Erythroblast (primary cell): ENCODE measurements around the gene ZNF460.

Source experiments
- GATA1 ChIP-seq: IDR thresholded peaks from 2 replicates; pipeline ENCODE4 v1.6.1; 2011; ENCODE audit warnings: low read depth, mild to moderate bottlenecking, control low read depth, low read length, moderate library complexity
- POLR2A ChIP-seq: IDR thresholded peaks from 2 replicates; pipeline ENCODE4 v1.6.1; 2011; ENCODE audit warnings: mild to moderate bottlenecking, low read length

DNA sequence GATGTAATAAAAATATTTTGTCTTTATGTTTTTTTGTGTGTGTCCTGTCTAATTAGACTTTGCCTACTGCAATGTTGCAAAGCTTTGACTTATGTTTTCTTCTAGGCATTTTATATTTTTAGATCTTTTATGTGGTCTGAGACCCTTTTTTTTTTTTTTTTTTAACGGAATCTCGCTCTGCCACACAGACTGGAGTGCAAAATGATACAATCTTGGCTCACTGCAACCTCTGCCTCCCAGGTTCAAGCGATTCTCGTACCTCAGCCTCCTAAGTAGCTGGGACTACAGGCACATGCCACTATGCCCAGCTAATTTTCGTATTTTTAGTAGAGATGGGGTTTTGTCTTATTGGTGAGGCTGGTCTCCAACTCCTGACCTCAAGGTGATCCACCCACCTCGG, 62.3 kb downstream of the ZNF460 start:
- TF ChIP-seq POLR2A: no peak
- no peak for TF ChIP-seq GATA1
